GM19372 (cell line): ENCODE data around the gene TMEM143.
"Not testable (repeated sequence)": the region's sequence is repeated elsewhere in the genome, so short reads cannot be mapped to it uniquely, and the experiment has no call there.

ENCODE experiments used
- ATAC-seq: cut with Tn5 transposase; IDR thresholded peaks from one replicate; pipeline ENCODE4 v1.9.1; 2021; ENCODE audit warnings: mild to moderate bottlenecking, low read depth, moderate library complexity; ENCODE audit not compliant: unreplicated experiment

Gene TMEM143

GRCh38 chr19:48332662-48333466 lies 30.9 kb downstream of the TMEM143 start:
- ATAC-seq, result peak; percentile 63

GRCh38 chr19:48332351-48332661 lies 31.4 kb downstream of the TMEM143 start:
- no peak for ATAC-seq

GRCh38 chr19:48330012-48330681 lies 33.6 kb downstream of the TMEM143 start:
- peak; percentile 22 for ATAC-seq

GRCh38 chr19:48329167-48329891 lies 34.4 kb downstream of the TMEM143 start:
- ATAC-seq, result no peak

GRCh38 chr19:48325265-48325910 lies 38.4 kb downstream of the TMEM143 start, which contains the start of gene EMP3:
EMP3 (plus strand) TSS chr19:48325552; CDS start chr19:48326845, 1,293 bp downstream.
- ATAC-seq, result no peak

GRCh38 chr19:48321622-48322591 lies 41.8 kb downstream of the TMEM143 start:
- peak; percentile 59 for ATAC-seq

- peak; percentile 62 for ATAC-seq
Observed at GRCh38 chr19:48321372-48321621, 42.4 kb downstream of the TMEM143 start.

GRCh38 chr19:48319647-48320541 lies 43.8 kb downstream of the TMEM143 start:
- no peak for ATAC-seq

GRCh38 chr19:48318286-48318987 lies 45.3 kb downstream of the TMEM143 start:
- ATAC-seq, result no peak

- ATAC-seq, result not testable (repeated sequence)
Observed at GRCh38 chr19:48317708-48317960, 46.1 kb downstream of the TMEM143 start.

GRCh38 chr19:48315712-48316111 lies 48.0 kb downstream of the TMEM143 start:
- ATAC-seq, result no peak

GRCh38 chr19:48311384-48311783 lies 52.4 kb downstream of the TMEM143 start:
- ATAC-seq, result no peak

GRCh38 chr19:48310227-48310626 lies 53.5 kb downstream of the TMEM143 start:
- no peak for ATAC-seq

- not testable (repeated sequence) for ATAC-seq
Observed at GRCh38 chr19:48309731-48310130, 54.0 kb downstream of the TMEM143 start.

- no peak for ATAC-seq
Observed at GRCh38 chr19:48308631-48309586, 54.8 kb downstream of the TMEM143 start.

GRCh38 chr19:48303866-48304265 lies 59.9 kb downstream of the TMEM143 start:
- ATAC-seq, result no peak

- ATAC-seq, result no peak
Observed at GRCh38 chr19:48303367-48303766, 60.4 kb downstream of the TMEM143 start.

- ATAC-seq, result no peak
Observed at GRCh38 chr19:48302600-48302959, 61.2 kb downstream of the TMEM143 start.
